MG63 (cell line): ENCODE data around the gene TRPM8. TPM values are rescaled to one million over a fixed set of nuclear protein-coding genes. Genes with fewer than 3 reads are reported as not detected.

Source experiments
- DNase-seq: peaks from one replicate; pipeline ENCODE4 v3.0.0-alpha.2; 2020
- H3K27me3 ChIP-seq: fragments of 250-450 bp; sonication (Bioruptor Pico); 2 replicates; pipeline ENCODE4 v1.5.1; 2020; ENCODE audit warnings: mild to moderate bottlenecking, moderate library complexity
- H3K36me3 ChIP-seq: fragments of 250-450 bp; sonication (Bioruptor Pico); 2 replicates; pipeline ENCODE4 v1.5.1; 2020; ENCODE audit warnings: mild to moderate bottlenecking, moderate library complexity
- H3K4me3 ChIP-seq: fragments of 250-450 bp; sonication (Bioruptor Pico); 2 replicates; pipeline ENCODE4 v1.5.1; 2020; ENCODE audit warnings: mild to moderate bottlenecking, moderate library complexity
- H3K9me3 ChIP-seq: fragments of 250-450 bp; sonication (Bioruptor Pico); 2 replicates; pipeline ENCODE4 v1.5.1; 2020; ENCODE audit warnings: mild to moderate bottlenecking, moderate library complexity
- total RNA-seq: library from RNA; depleted of rRNA; stranded (reverse); fragments of >200 nt; shearing (Covaris generic); gene quantifications from 2 replicates; pipeline ENCODE4 v1.2.3, GENCODE V29; 2014; ENCODE audit warnings: low replicate concordance

The TRPM8 gene
- total RNA-seq, 1 experiment from 2014 or later = not detected

DNA sequence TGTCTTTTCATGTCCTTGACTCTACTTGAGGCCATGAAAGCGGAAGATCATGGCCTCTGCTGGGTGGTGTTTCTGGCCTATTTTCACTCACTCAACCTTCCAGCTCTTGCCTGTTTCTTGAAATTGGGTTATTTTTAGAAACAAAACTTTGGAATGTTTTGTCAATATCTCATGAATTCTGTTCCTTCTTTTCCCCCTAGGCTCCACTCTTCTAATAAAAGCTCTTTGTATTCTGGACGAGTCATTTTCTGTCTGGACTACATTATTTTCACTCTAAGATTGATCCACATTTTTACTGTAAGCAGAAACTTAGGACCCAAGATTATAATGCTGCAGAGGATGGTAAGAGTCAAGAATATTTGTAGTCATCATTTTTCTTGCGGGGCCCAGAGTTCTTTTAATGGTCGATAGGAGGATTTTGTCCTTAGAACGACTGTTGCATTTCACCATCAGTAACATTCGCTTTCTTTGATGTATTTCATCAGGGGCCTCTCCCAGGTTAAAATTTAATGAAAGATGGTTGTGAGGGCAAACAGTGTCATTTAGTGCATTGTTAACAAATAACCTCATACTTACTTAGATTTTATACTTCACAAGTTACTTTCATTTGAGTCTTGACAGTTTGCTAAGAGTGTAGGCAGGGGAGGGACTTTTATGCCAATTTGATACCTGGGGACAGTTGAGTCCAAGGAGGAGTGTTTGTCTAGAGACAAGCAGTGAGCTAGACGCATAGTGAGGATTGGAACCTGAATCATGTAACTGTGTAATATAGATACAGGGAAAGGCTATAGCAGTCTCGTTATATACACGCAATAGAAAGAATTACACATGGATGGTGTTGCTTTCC lies 64.6 kb downstream of the TRPM8 start:
- Histone ChIP-seq H3K4me3 (no peak overlapping the region), H3K27me3 (no peaks in the 10 kb centered on the region), H3K9me3 (no peaks in the 10 kb centered on the region), H3K36me3 (no peaks in the 10 kb centered on the region)
- DNase-seq = no peak

DNA sequence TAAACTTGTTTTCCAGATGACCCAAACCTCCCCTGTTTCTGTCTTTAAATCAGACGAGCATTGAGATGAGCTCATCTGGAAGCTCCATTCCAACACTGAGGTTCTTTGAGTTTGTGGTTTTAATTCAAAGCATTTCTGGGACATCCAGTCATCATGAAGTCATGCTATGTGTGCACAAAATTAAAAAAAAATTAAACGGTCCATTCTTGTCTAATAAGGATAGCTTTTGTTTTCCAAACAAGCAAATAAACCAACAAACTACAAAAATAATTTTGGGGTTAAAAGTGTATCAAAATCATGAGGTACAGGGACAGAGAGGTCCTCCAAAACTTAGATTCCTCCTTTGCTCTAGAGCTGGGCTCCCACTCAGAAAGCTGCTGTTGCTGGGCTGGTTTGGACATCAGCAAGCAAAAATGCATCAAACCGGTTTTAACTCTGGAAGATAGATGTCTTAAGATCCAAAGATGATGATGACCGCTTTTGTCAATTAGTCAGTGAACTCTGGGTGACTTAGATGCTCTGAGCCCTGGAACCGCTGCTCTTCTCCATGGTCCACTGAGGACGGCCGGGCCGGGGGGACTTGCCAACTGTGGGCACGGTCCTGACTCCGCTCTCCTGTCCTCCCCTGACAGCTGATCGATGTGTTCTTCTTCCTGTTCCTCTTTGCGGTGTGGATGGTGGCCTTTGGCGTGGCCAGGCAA lies 65.4 kb downstream of the TRPM8 start:
- H3K27me3 ChIP-seq = no peaks in the 10 kb centered on the region
- no peaks in the 10 kb centered on the region for H3K36me3 ChIP-seq
- H3K4me3 ChIP-seq = no peak overlapping the region
- no peaks in the 10 kb centered on the region for H3K9me3 ChIP-seq
- peak; percentile 62 for DNase-seq

DNA sequence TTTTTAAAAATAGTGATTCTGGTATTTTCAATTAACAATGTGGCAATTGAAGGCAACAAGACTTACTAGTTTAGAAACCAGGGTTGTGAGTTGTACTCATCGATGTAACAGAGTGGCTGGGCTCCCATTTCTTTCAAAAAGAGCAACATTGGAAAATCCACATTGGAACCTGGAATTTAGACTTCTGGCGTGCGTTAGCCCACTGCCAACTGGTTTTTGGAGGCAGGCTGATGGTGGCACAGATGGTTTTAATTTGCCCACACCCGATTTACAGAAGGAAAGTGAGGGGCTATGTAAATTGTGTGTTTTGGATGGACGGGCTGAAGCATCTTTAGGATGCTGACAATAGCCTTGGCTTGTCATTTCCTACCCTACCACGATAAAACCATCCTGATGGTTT lies 66.3 kb downstream of the TRPM8 start:
- Histone ChIP-seq H3K36me3 (no peaks in the 10 kb centered on the region), H3K4me3 (no peak overlapping the region), H3K9me3 (no peaks in the 10 kb centered on the region), H3K27me3 (no peaks in the 10 kb centered on the region)
- DNase-seq = no peak

DNA sequence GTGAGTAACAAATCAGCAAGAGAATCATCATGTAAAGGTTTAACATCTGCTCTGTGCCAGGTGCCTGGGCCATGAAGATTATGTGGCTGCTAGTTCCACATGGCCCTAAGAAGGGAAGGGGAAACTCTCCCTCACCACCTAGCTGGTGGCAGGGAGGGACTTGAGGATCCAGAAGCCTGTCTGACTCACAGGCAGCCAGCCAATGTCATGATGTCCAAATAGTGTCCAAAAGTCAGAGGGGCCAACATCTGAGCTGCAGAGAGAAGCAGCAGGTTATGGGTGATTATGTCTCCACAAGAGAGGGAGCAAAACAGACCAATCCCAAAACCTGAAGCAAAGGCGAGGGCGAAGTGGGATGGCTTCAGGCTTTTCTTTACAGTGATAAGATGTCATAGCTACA lies 71.4 kb downstream of the TRPM8 start:
- H3K27me3 ChIP-seq = no peaks in the 10 kb centered on the region; the same call in 1 of the 2 replicates
- H3K9me3 ChIP-seq = no peaks in the 10 kb centered on the region
- no peaks in the 10 kb centered on the region for H3K36me3 ChIP-seq
- no peak for DNase-seq
- H3K4me3 ChIP-seq = no peak overlapping the region

DNA sequence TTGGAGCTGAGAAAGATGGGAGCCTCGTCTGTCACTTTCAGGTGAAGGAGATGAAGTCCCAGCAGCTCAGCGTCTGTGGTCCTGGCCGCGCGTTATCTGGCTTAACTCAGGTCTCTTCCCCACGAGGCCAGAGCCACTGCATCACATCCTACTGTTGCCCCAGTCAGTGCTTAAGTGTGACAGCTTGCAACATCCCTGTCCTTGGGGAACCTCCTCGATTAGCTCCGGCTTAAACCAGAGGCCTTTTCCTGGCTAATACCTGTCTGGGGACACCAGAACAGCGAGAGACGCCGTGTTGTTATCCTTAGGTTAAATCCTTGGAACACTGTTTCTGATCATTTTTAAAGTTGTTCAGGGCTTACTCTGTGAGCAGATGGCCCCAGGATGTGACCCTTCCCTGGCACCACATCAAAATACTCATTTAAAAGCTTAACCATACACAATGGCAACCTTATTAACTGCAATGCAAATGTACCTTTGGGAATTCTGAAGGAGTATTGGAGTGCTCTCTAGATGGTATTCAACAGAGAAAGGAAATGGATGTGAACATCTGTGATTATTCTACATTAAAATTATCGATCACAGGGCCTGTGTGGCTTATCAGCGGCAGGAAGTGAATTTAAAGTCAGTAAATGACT lies 72.2 kb downstream of the TRPM8 start:
- no peak overlapping the region for H3K4me3 ChIP-seq
- H3K27me3 ChIP-seq = no peaks in the 10 kb centered on the region; the same call in 1 of the 2 replicates
- no peak for DNase-seq
- no peaks in the 10 kb centered on the region for H3K36me3 ChIP-seq
- no peaks in the 10 kb centered on the region for H3K9me3 ChIP-seq

DNA sequence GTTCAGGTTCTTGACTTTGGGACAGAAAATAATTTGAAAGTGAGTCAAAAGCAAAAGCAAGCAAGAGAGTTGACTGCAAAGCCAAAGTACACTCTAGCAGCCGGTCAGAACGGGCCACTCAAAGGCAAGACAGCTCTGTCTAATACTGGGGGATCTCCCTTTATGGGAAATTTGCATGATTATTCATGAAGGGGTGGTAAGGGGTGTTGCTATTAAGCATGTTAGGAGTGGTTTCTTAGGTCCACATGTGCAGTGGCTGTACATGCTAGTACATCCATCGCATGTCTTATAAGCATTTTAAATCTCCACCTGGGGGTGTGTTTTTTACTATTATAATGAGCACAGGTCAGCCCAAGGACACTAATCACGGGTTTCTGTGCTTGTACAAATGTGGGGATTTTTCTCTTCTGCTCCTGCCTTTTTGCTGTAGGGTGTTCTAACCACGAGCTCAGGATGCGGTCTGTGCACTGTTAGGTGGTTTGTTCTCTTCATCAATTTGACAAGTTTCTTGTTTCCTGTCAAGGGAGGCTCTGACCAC lies 73.2 kb downstream of the TRPM8 start:
- DNase-seq = no peak
- Histone ChIP-seq H3K4me3 (no peak overlapping the region), H3K27me3 (no peaks in the 10 kb centered on the region; the same call in 1 of the 2 replicates), H3K36me3 (no peaks in the 10 kb centered on the region), H3K9me3 (no peaks in the 10 kb centered on the region)

DNA sequence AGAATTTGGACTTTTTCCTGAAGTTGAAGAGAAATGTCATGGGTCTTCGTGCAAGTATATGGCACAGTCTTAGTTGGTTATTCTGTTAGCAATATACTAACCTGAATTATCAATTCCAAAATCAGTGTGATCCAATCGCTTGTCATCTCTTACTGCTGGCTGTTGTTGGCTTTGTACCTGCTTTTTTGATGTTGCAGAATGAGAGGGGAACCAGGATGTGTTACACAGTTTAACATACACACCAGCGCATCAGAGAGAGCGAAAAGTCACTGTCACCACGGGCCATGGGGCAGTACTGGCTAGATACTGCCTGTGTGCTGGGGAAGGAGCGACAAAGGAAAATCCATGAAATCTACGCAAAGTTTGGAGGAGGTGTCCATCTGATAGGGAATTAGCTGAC lies 74.0 kb downstream of the TRPM8 start:
- no peak for DNase-seq
- Histone ChIP-seq H3K4me3 (no peak overlapping the region), H3K9me3 (no peaks in the 10 kb centered on the region), H3K36me3 (no peaks in the 10 kb centered on the region), H3K27me3 (no peaks in the 10 kb centered on the region; the same call in 1 of the 2 replicates)

DNA sequence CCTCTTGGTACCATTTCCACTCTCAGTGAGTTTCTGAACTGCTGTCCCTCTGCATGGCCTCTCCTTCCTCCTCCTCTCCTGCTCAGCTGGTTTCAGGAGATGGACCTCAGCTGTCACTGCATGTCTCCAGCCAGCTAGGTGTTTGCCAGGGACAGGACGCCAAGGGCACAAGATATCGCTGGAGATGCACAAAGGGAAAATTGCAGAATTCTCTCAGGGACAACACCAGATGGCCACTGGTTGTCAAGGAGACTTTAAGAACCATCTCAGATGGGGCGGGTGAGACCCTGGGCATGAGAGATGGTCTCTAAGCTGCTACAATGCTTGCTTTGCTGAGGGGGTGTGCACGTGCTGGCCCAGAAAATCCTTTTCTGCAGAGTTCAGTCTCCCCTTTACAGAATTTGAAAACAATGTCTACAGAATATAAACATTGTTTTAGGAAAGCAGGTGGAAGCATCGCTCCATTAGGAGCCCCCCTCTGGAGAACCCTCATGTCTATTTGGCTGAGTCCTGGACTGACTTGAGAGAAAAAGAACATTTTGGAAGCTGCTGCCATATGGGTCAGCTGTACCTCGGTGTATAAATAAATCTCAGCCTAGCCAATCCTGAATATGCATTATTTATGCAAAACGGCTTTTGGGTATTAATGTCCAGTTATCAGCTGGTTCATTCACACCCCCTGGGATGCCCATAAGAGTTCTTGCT lies 75.5 kb downstream of the TRPM8 start:
- H3K4me3 ChIP-seq = no peak overlapping the region
- no peaks in the 10 kb centered on the region; the same call in 1 of the 2 replicates for H3K27me3 ChIP-seq
- DNase-seq = no peak
- H3K9me3 ChIP-seq = no peaks in the 10 kb centered on the region
- no peaks in the 10 kb centered on the region for H3K36me3 ChIP-seq

DNA sequence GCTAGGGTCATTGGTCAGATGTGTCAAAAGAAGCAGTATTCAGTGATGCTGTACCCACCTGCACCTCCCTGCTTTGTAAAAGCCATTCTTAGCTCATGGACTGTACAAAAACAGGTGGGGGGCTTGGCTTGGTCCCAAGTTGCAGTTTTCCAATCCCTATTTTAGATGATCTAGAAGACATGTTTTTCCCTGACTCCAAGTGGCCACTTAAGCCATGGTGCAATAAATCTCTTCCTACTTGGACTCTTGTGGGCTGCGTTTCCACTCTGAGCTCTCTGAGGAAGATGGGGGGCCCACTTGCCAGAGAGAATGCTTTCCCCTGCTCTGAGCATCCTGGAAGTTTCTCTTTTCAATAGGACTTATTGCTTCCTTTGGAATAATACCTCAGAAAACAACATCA lies 76.3 kb downstream of the TRPM8 start:
- H3K9me3 ChIP-seq = no peaks in the 10 kb centered on the region
- H3K27me3 ChIP-seq = no peaks in the 10 kb centered on the region; the same call in 1 of the 2 replicates
- H3K4me3 ChIP-seq = no peak overlapping the region
- no peaks in the 10 kb centered on the region for H3K36me3 ChIP-seq
- DNase-seq = no peak

DNA sequence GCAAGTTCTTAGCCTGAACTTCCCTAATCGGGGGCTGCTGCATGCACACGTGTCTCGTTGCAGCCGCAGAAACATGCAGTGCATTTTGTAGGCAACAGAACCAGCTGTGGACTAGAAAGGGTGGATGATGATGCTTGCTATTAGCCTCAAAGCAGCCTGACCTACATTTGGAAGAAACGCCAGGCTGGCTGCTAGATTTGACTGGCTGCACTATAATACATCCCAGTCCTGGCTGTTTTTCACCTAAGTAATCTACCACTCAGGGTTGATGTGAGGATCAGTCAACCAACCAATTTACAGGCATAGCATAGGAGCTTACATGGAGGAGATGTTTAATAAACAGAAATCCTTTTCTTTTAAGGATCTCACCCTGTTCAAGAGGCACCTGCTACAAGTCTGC lies 77.0 kb downstream of the TRPM8 start:
- Histone ChIP-seq H3K36me3 (no peaks in the 10 kb centered on the region), H3K9me3 (no peaks in the 10 kb centered on the region), H3K27me3 (no peaks in the 10 kb centered on the region; the same call in 1 of the 2 replicates), H3K4me3 (no peak overlapping the region)
- DNase-seq = no peak

DNA sequence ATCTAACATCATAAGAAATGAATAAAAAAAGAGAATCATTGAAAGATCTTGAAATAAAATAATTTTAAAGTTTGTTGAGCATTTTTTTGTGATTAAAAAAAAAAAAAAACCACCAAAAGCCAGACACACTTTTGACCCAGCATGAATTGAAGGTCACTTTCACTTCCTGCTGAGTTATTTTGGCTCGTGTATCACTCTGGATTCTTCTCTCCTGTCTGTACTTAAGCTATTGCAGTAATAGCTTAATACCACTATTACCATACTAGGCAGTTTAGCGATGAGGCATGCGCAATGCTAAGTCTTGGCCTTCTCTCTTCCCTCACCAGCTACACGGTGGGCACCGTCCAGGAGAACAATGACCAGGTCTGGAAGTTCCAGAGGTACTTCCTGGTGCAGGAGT lies 78.8 kb downstream of the TRPM8 start:
- DNase-seq = no peak
- Histone ChIP-seq H3K9me3 (no peaks in the 10 kb centered on the region), H3K4me3 (no peak overlapping the region), H3K27me3 (no peaks in the 10 kb centered on the region; the same call in 1 of the 2 replicates), H3K36me3 (no peaks in the 10 kb centered on the region)

DNA sequence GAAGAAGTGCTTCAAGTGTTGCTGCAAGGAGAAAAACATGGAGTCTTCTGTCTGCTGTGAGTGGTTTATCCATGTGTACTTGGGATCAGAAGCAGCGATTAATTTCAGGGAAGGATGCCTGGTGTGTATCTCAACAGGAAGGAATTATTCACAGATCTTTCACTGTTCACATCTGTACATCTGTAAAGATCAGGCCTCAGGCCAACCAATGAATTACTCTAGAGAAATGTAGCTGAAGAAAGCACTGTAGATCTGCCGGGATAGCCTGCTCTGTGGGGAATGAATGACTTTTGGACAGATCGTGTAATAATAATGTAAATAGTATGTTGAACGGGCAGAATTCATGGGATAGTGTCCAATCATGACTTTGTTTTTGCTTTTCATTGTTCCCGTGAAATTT lies 79.3 kb downstream of the TRPM8 start:
- DNase-seq = no peak
- H3K36me3 ChIP-seq = no peaks in the 10 kb centered on the region
- H3K9me3 ChIP-seq = no peaks in the 10 kb centered on the region
- H3K27me3 ChIP-seq = no peaks in the 10 kb centered on the region; the same call in 1 of the 2 replicates
- no peak overlapping the region for H3K4me3 ChIP-seq

DNA sequence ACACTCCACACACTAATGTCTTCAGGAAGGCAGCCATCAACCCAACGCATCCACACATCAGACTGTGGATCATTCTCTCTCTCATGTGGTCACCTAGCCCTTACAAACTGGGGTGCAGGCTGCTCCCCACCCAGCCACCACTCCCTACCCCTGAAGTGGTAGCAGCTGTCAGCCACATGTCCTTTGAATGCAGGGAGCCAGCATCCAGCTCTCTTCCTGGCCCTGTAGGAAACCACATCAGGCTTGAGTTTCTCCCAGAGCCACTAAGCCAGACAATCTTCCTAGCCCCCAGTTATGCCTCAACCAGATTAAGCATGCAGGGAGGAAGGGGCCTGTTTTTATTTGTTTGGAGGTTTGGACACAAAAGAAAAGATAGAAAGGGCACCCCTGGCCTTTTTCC lies 80.5 kb downstream of the TRPM8 start:
- Histone ChIP-seq H3K27me3 (no peaks in the 10 kb centered on the region), H3K36me3 (no peaks in the 10 kb centered on the region), H3K9me3 (no peaks in the 10 kb centered on the region), H3K4me3 (no peak overlapping the region)
- DNase-seq = no peak

DNA sequence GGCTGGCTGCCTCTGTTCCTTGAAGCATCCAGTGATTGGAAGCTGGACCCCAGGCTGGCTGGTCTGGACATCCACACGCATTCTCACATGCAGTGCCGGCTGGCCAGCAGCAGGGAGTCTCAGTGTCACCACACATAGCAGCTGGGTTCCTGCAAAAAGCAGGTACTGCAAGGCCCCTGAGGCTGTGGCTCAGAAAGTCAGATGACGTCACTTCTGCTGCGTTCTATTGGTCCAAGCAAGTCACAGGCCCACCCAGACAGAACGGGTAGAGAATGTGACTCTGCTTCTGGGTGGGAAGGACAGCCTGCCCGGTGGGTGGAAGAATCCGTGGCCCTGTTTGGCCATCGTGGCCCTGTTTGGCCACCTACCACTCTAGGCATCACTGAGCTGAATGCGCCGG lies 82.0 kb downstream of the TRPM8 start:
- no peaks in the 10 kb centered on the region for H3K27me3 ChIP-seq
- H3K36me3 ChIP-seq = no peaks in the 10 kb centered on the region
- H3K4me3 ChIP-seq = no peak overlapping the region
- DNase-seq = no peak
- H3K9me3 ChIP-seq = no peaks in the 10 kb centered on the region

DNA sequence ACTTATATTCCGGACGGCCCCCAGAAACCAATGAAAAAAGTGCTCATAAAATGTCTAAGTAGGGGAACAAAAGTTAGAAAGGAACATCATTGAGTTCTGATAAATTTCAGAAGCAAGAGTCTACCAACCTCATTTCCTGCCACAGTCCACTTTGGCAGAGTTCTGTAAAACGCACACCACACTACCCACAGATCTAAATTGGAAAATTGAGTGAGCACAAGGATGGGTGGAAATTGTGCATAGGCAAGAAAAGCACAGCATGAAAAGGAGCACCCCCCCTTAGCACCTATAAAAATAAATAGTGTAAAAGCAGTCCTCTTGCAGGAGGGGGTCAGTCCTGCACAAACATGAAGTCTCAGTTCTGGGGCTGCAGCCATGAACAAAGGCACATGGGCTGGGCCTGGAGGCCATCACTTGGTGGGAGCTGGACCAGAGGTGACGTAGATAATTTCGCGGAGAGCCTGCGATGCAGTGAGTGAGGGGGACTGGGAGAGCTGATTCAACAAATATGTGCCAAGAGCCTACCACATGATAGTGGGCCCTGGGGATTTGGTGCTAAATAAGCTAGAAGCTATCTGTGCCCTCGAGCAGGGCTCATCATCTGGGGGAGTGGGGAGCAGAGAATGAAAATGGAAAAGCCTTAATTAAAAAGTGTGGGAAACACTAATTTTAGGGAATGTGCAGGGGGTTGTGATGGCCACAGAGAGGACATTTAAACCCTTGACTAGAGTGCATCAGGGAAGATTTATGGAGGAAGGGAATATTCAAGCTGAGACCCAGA lies 84.4 kb downstream of the TRPM8 start:
- Histone ChIP-seq H3K36me3 (no peaks in the 10 kb centered on the region), H3K4me3 (no peak overlapping the region), H3K9me3 (no peaks in the 10 kb centered on the region), H3K27me3 (no peaks in the 10 kb centered on the region)
- no peak for DNase-seq

DNA sequence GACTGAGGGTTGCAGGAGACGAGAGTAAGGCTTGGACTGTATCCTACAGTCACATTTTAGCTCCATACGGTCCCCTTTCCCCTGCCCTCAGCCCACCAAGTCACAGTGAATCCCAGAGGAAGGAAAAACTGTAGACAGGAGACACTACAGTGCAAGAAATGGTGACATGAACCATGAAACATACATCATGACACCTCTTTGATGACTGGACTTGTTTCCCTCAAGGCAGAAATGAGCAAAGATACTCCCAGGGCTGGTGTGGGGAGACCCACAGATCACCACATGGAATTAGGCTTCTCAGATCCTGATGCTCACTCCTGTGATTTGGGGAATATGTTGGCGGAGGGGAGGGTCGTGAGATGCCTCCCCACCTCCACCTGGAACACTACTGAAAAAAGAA lies 85.1 kb downstream of the TRPM8 start:
- Histone ChIP-seq H3K4me3 (no peak overlapping the region), H3K27me3 (no peaks in the 10 kb centered on the region), H3K9me3 (no peaks in the 10 kb centered on the region), H3K36me3 (no peaks in the 10 kb centered on the region)
- no peak for DNase-seq
